Esophagus muscularis mucosa (tissue), 4 donors: Measurements from ENCODE around the gene TMC4. TPM values are rescaled to one million over a fixed set of nuclear protein-coding genes. Genes with fewer than 3 reads are reported as not detected.
A peak's percentile ranks its signal among the peaks of the same experiment; 100 is the strongest.

Experiments
- DNase-seq: peaks from one replicate; pipeline ENCODE4 v3.0.0-alpha.2; 2017; ENCODE audit errors: extremely low spot score
- H3K27ac ChIP-seq, 4 donors: fragments of 200-600 bp; sonication (generic); replicated peaks in 1 of 4; 1 replicate in 3 of 4; 2 replicates in 1 of 4; pipeline ENCODE4 v1.5.1; 2016 to 2019; ENCODE audit warnings: mild to moderate bottlenecking in 1 of 4
- H3K27me3 ChIP-seq, 4 donors: fragments of 200-600 bp; sonication (generic); one replicate each; pipeline versions ENCODE4 v1.5.1 to v1.6.0; 2016 to 2019
- H3K36me3 ChIP-seq, 4 donors: fragments of 200-600 bp; sonication (generic); one replicate each; pipeline ENCODE4 v1.5.1; 2016 to 2019
- H3K4me1 ChIP-seq, 4 donors: fragments of 200-600 bp; sonication (generic); one replicate each; pipeline ENCODE4 v1.5.1; 2016 to 2019
- H3K4me3 ChIP-seq, 4 donors: fragments of 200-600 bp; sonication (generic); 1 replicate in 2 of 4; 2 replicates in 2 of 4; pipeline ENCODE4 v1.5.1; 2016 to 2019; ENCODE audit warnings: mild to moderate bottlenecking in 4 of 4, moderate library complexity in 1 of 4
- H3K9me3 ChIP-seq, 4 donors: fragments of 200-600 bp; sonication (generic); 1 replicate in 3 of 4; 2 replicates in 1 of 4; pipeline ENCODE4 v1.5.1; 2016 to 2019
- EP300 ChIP-seq: sonication (generic); formaldehyde crosslinking; IDR thresholded peaks from one replicate; pipeline ENCODE4 v1.6.1; 2017; ENCODE audit warnings: antibody characterized with exemption
- POLR2A ChIP-seq: fragments of 450-650 bp; IDR thresholded peaks from one replicate; pipeline ENCODE4 v1.6.1; 2017; ENCODE audit warnings: antibody characterized with exemption, moderate library complexity, mild to moderate bottlenecking, low read depth
- POLR2AphosphoS5 ChIP-seq, 2 donors: sonication (generic); formaldehyde crosslinking; IDR thresholded peaks; one replicate each; pipeline ENCODE4 v1.6.1; 2017; ENCODE audit warnings: antibody characterized with exemption in 2 of 2
- WGBS: methylation state at CpG from one replicate; pipeline ENCODE4 v1.1.5; 2018; 5-methylcytosine and 5-hydroxymethylcytosine counted together
- intact Hi-C: fragments of 100-400 bp; cut with DNase I; formaldehyde crosslinking; loops from one replicate; pipeline ENCODE4 v1.15.1; 2023
- total RNA-seq, 4 donors: library from RNA; depleted of rRNA; stranded (reverse); fragments of >200 nt; gene quantifications; one replicate each; pipeline versions ENCODE4 v1.1.0 to v1.2.1, GENCODE V29; 2016
- TF ChIP-seq, protein P1 (sequence below), 3 experiments: fragments of 200-600 bp in 2 of 3; fragments of 450-650 bp in 1 of 3; sonication (generic) in 2 of 3; IDR thresholded peaks; one replicate each; pipeline ENCODE4 v1.5.1; 2017 to 2019; ENCODE audit warnings: antibody characterized with exemption in 3 of 3, mild to moderate bottlenecking in 2 of 3, moderate library complexity in 1 of 3

Gene TMC4
- total RNA-seq, 4 donors from 2014 or later: 0.26 to 0.98 (median 0.33) TPM; not detected in 1

DNA sequence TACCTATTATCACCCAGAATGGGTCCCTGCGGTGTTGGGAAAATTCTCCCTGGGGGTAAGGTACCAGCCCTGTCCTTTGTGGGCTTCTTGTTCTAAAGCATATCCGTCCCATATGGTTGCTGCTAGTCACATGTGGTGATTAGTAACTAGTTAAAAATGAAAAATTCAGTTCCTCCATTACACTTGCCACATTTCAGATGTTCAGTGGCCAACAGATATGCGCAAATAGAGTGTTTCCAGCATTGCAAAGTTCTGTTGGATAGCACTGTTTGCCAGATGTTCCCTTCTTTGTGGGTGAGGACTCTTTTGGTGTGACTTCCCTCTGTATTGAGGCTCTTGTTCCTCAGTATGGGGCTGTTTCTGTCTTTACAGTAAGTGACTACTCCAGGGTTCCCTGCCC is 31.6 kb downstream of the TMC4 start:
- peaks cover 40 to 67% (median 58%) of the 10 kb centered on the region in 4 donors for H3K36me3 ChIP-seq
- 93% methylated on average over 3 of the region's 3 CpGs for WGBS
- peaks cover 21 to 54% (median 43%) of the 10 kb centered on the region in 4 donors for H3K4me1 ChIP-seq
- DNase-seq: no peak
- no peaks in the 10 kb centered on the region for H3K9me3 ChIP-seq
- H3K27ac ChIP-seq: no peak overlapping the region
- H3K4me3 ChIP-seq: no peak overlapping the region
- H3K27me3 ChIP-seq: no peaks in the 10 kb centered on the region
- TF ChIP-seq, protein P1, sequence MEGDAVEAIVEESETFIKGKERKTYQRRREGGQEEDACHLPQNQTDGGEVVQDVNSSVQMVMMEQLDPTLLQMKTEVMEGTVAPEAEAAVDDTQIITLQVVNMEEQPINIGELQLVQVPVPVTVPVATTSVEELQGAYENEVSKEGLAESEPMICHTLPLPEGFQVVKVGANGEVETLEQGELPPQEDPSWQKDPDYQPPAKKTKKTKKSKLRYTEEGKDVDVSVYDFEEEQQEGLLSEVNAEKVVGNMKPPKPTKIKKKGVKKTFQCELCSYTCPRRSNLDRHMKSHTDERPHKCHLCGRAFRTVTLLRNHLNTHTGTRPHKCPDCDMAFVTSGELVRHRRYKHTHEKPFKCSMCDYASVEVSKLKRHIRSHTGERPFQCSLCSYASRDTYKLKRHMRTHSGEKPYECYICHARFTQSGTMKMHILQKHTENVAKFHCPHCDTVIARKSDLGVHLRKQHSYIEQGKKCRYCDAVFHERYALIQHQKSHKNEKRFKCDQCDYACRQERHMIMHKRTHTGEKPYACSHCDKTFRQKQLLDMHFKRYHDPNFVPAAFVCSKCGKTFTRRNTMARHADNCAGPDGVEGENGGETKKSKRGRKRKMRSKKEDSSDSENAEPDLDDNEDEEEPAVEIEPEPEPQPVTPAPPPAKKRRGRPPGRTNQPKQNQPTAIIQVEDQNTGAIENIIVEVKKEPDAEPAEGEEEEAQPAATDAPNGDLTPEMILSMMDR (IDR thresholded peaks at IDR 0.05): no peak
- TF ChIP-seq POLR2A (no peak), POLR2AphosphoS5 (IDR thresholded peaks at IDR 0.05) (no peak), EP300 (no peak)
- intact Hi-C loops: no loop called here

DNA sequence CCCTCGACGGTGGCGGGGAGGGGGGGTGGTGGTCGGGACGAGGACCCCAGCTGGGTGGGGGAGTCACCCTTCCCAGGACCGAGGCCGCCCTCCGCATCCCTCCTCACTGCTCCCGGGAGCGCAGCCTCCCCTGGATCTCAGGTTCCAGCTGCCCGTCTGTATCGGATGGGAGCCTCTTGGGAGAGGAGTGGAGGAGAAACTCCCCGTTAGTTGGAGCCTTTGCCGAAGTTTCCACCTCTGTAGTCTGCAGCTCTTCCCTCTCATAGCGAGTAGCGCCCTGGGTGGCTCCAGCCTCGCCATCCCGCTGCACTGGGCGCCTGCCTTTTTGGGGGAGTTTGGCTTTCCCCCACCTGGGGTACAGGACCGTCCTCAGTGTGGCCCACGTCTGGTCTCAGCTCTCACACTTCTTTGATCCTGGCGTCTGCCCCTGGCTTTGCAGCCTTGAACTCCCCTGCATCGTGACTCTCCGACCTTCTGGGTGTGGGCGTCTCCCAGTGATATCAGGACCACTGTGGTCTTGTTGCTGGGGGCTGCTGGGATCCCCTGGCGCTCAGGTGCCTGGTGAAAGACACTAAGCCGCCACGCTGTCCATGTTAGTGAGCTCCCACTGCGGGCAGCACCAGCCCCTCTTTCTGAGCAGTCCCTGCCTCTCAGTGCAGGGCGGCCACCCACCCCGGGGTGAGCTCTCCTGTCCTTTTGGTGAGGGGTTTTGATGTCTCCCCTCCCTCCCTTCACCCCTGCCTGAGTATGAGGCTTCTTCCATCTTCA is 34.3 kb downstream of the TMC4 start:
- Histone ChIP-seq H3K9me3 (no peaks in the 10 kb centered on the region), H3K4me3 (peak overlapping the region; percentile 93 to 100 (median 98)), H3K4me1 (peaks cover 28 to 56% (median 48%) of the 10 kb centered on the region in 4 donors), H3K27me3 (no peaks in the 10 kb centered on the region), H3K27ac (peak overlapping the region; percentile 94 to 98 (median 97)), H3K36me3 (peaks cover 14 to 40% (median 31%) of the 10 kb centered on the region in 4 donors)
- no peak for TF ChIP-seq EP300
- TF ChIP-seq POLR2AphosphoS5 (IDR thresholded peaks at IDR 0.05): no peak
- no peak for TF ChIP-seq POLR2A
- TF ChIP-seq, protein P1 (IDR thresholded peaks at IDR 0.05): no peak
- 22% methylated on average over 9 of the region's 31 CpGs for WGBS
- DNase-seq: no peak
- intact Hi-C loops: no loop called here

DNA sequence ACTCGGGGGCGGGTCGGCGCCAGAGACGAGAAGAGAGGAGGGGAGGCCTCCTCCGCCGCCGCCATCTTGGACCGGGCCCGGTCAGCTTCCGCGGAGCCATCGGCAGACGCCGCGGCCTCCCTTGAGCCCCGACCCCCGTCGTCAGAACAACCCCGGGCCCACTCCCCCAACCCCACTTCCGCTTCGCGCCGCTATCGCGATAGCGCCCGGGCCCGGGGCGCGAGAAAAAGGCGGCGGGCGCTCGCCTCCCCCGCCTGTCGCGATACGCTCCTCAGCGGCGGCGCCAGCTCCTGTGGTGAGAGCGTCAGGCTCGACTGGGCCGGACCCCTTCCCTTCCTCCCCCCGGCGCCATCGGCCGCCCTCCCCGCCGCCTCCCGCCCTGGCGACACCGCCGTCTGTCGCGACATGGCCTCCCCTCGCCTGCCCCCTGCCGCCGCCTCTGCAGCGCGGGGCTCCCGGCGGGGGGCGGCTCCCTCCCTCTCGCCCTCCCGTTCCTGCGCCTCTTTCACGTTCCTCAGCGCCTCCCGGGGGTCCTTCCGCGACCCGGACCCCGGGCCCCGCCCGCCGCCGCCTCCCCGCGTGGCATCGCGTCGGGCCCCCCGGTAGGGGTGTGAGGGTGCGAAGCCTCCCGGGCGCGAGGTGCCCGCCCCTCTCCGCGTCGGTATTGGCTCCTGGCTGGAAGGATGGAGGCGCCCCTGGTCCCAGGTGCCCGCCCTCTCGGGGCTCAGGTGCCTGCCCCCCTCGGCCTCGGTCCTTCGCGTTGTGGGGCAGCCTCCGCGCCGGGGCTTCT is 35.1 kb downstream of the TMC4 start, which contains the start of gene CNOT3:
Gene CNOT3, plus strand, starts transcription at position 64 of the 790 bp plus-strand sequence. CDS start 5,217 bp downstream, outside the sequence.
- Histone ChIP-seq H3K4me1 (peaks cover 28 to 56% (median 48%) of the 10 kb centered on the region in 4 donors), H3K9me3 (no peaks in the 10 kb centered on the region), H3K27me3 (no peaks in the 10 kb centered on the region), H3K27ac (peak within 1 kb of the TSS; percentile 94 to 98 (median 97)), H3K4me3 (peak within 1 kb of the TSS; percentile 93 to 100 (median 98)), H3K36me3 (peaks cover 6 to 36% (median 25%) of the 10 kb centered on the region in 4 donors)
- intact Hi-C loops: no loop called here
- no peak for DNase-seq
- TF ChIP-seq POLR2AphosphoS5 (IDR thresholded peaks at IDR 0.05) (peak; percentile 93 to 94), POLR2A (peak; percentile 73), EP300 (no peak)
- TF ChIP-seq, protein P1 (IDR thresholded peaks at IDR 0.05): peak in 1 of 3 experiments; percentile 6
- 1% methylated on average over 13 of the region's 103 CpGs for WGBS

DNA sequence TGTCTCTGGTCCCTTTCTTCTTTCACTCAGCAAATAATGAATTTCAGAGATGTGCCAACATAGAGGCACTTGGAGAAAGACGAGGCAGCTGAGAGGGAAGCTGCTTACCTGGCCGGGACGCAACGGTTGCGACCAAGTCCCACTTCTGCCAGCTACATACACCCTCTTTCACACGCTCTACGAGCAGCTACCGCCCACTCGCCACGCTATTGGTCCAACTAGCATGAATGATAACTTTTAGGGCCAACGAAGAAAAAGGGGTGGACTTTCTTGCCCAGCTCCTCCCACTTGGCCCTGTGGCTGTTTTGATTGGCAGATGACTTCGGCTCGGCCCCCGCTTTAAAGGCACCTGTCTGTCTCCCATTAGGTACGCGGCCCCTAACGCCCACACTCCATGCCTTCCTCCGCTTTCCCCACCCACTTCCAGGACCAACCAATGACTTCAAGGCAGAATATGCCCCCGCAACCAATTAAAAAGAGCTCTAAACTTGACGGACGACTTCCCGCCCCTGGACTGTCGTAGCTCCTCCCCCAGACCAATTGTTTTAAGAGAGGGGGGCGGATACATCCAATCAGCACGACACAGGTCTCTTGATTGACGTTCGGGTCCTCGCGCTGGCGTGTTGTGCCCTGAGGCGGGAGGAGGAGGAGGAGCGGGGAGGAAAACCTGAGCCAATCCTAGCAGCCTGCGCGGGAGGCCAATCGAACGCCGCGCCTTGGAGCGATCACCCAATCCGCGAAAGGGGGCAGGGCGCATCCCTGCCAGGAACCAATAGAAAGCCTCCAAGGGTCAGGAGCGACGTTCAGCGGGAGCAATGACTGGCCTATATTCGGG is 35.9 kb downstream of the TMC4 start:
- H3K9me3 ChIP-seq: no peaks in the 10 kb centered on the region
- peaks cover 0 to 36% (median 25%) of the 10 kb centered on the region in 4 donors for H3K36me3 ChIP-seq
- peak; percentile 100 for DNase-seq
- H3K27ac ChIP-seq: peak overlapping the region; percentile 94 to 98 (median 97)
- no peak for TF ChIP-seq POLR2A
- TF ChIP-seq, protein P1 (IDR thresholded peaks at IDR 0.05): peak in 1 of 3 experiments; percentile 40
- TF ChIP-seq POLR2AphosphoS5 (IDR thresholded peaks at IDR 0.05): peak in 1 of 2 donors; percentile 5
- intact Hi-C loops: no loop called here
- H3K4me1 ChIP-seq: peaks cover 28 to 55% (median 48%) of the 10 kb centered on the region in 4 donors
- peak overlapping the region; percentile 93 to 100 (median 98) for H3K4me3 ChIP-seq
- H3K27me3 ChIP-seq: no peaks in the 10 kb centered on the region
- WGBS: under 1% methylated on average over 32 of the region's 46 CpGs
